WTC11 (cell line): Measurements from ENCODE around the gene ZMAT3. TPM values are rescaled to one million over a fixed set of nuclear protein-coding genes. Genes with fewer than 3 reads are reported as not detected.

Experiments
- ATAC-seq: fragments of 200-7000 bp; cut with Tn5 transposase; 2 replicates; pipeline ENCODE4 v1.10.0; 2021; ENCODE audit warnings: mild to moderate bottlenecking, moderate library complexity
- CTCF ChIA-PET: fragments of 300-600 bp; sonication (Branson Sonifier 250); formaldehyde crosslinking; loops from one replicate; lab custom pipeline; 2021; ENCODE audit warnings: antibody characterized with exemption; lab: Charles Lee
- POLR2A ChIA-PET: fragments of 350-600 bp; sonication (Branson Sonifier 250); formaldehyde crosslinking; loops from one replicate; lab custom pipeline; 2021; ENCODE audit warnings: antibody characterized with exemption; lab: Charles Lee
- DNase-seq: peaks from one replicate; pipeline ENCODE4 v3.0.0; 2021; ENCODE audit warnings: low spot score
- H3K27ac Mint-ChIP-seq: 2 replicates; pipeline ENCODE4 v1.8.0; 2021; ENCODE audit warnings: mixed read lengths
- H3K27me3 Mint-ChIP-seq: 2 replicates; pipeline ENCODE4 v1.8.0; 2021; ENCODE audit warnings: low read depth, mild to moderate bottlenecking, moderate library complexity, mixed read lengths
- H3K36me3 Mint-ChIP-seq: 2 replicates; pipeline ENCODE4 v1.8.0; 2021; ENCODE audit warnings: mixed read lengths
- H3K4me1 Mint-ChIP-seq: 2 replicates; pipeline ENCODE4 v1.8.0; 2022; ENCODE audit warnings: mixed read lengths
- H3K4me3 Mint-ChIP-seq: 2 replicates; pipeline ENCODE4 v1.8.0; 2021; ENCODE audit warnings: mild to moderate bottlenecking, moderate library complexity, mixed read lengths
- H3K9me3 Mint-ChIP-seq: 2 replicates; pipeline ENCODE4 v1.8.0; 2021; ENCODE audit warnings: mixed read lengths
- FOXP1 ChIP-seq: sonication (generic); formaldehyde crosslinking; IDR thresholded peaks from 2 replicates; pipeline ENCODE4 v1.8.0; 2022; ENCODE audit warnings: missing genetic modification reagents, mild to moderate bottlenecking, moderate library complexity, borderline replicate concordance
- JUN ChIP-seq: sonication (generic); formaldehyde crosslinking; IDR thresholded peaks from 2 replicates; pipeline ENCODE4 v1.8.0; 2023; ENCODE audit warnings: mild to moderate bottlenecking, missing genetic modification reagents
- NFATC4 ChIP-seq: fragments of 250-450 bp; sonication (Bioruptor Pico); IDR thresholded peaks from 2 replicates; pipeline ENCODE4 v1.9.0; 2021; ENCODE audit warnings: mild to moderate bottlenecking
- NR3C1 ChIP-seq: sonication (generic); formaldehyde crosslinking; conservative IDR thresholded peaks from 2 replicates; pipeline ENCODE4 v1.8.1; 2023; ENCODE audit warnings: low read depth, mild to moderate bottlenecking, missing genetic modification reagents
- TEAD1 ChIP-seq: sonication (generic); formaldehyde crosslinking; IDR thresholded peaks from 2 replicates; pipeline ENCODE4 v1.8.0; 2022; ENCODE audit warnings: mild to moderate bottlenecking, missing genetic modification reagents
- ZNF121 ChIP-seq: sonication (generic); formaldehyde crosslinking; IDR thresholded peaks from 2 replicates; pipeline ENCODE4 v1.8.0; 2023; ENCODE audit warnings: missing genetic modification reagents
- ZNF263 ChIP-seq: sonication (generic); formaldehyde crosslinking; IDR thresholded peaks from 2 replicates; pipeline ENCODE4 v1.8.1; 2022; ENCODE audit warnings: low read depth, mild to moderate bottlenecking, moderate library complexity, missing genetic modification reagents
- ZNF317 ChIP-seq: sonication (generic); formaldehyde crosslinking; IDR thresholded peaks from 2 replicates; pipeline ENCODE4 v1.8.1; 2023; ENCODE audit warnings: low read depth, mild to moderate bottlenecking, moderate library complexity, missing genetic modification reagents, borderline replicate concordance
- total RNA-seq: library from RNA; stranded (reverse); gene quantifications from 3 replicates; pipeline ENCODE4 v1.2.3, GENCODE V29; 2021
- TF ChIP-seq, protein P1 (sequence below): sonication (generic); formaldehyde crosslinking; IDR thresholded peaks from 2 replicates; pipeline ENCODE4 v1.8.1; 2022; ENCODE audit warnings: mild to moderate bottlenecking, moderate library complexity, missing genetic modification reagents
- TF ChIP-seq, protein P2 (sequence below): sonication (generic); formaldehyde crosslinking; conservative IDR thresholded peaks from 2 replicates; pipeline ENCODE4 v1.8.1; 2023; ENCODE audit warnings: mild to moderate bottlenecking, low read depth, missing genetic modification reagents, moderate library complexity
- TF ChIP-seq, protein P3 (sequence below): sonication (generic); formaldehyde crosslinking; IDR thresholded peaks from 2 replicates; pipeline ENCODE4 v1.8.1; 2023; ENCODE audit warnings: mild to moderate bottlenecking, missing genetic modification reagents, moderate library complexity
- TF ChIP-seq, protein P4 (sequence below): sonication (generic); formaldehyde crosslinking; IDR thresholded peaks from 2 replicates; pipeline ENCODE4 v1.8.0; 2023; ENCODE audit warnings: mild to moderate bottlenecking, missing genetic modification reagents
- TF ChIP-seq, protein P5 (sequence below): sonication (generic); formaldehyde crosslinking; IDR thresholded peaks from 2 replicates; pipeline ENCODE4 v1.8.1; 2022; ENCODE audit warnings: missing genetic modification reagents, borderline replicate concordance
- TF ChIP-seq, protein P6 (sequence below): sonication (generic); formaldehyde crosslinking; IDR thresholded peaks from 2 replicates; pipeline ENCODE4 v1.8.0; 2022; ENCODE audit warnings: mild to moderate bottlenecking, missing genetic modification reagents
- TF ChIP-seq, protein P7 (sequence below): sonication (generic); formaldehyde crosslinking; IDR thresholded peaks from 2 replicates; pipeline ENCODE4 v1.8.1; 2023; ENCODE audit warnings: mild to moderate bottlenecking, missing genetic modification reagents, borderline replicate concordance
- TF ChIP-seq, protein P8 (sequence below): sonication (generic); formaldehyde crosslinking; IDR thresholded peaks from 2 replicates; pipeline ENCODE4 v1.8.0; 2023; ENCODE audit warnings: missing genetic modification reagents, mild to moderate bottlenecking, borderline replicate concordance

The ZMAT3 gene
- total RNA-seq, 1 experiment from 2014 or later = 24.1 TPM

DNA sequence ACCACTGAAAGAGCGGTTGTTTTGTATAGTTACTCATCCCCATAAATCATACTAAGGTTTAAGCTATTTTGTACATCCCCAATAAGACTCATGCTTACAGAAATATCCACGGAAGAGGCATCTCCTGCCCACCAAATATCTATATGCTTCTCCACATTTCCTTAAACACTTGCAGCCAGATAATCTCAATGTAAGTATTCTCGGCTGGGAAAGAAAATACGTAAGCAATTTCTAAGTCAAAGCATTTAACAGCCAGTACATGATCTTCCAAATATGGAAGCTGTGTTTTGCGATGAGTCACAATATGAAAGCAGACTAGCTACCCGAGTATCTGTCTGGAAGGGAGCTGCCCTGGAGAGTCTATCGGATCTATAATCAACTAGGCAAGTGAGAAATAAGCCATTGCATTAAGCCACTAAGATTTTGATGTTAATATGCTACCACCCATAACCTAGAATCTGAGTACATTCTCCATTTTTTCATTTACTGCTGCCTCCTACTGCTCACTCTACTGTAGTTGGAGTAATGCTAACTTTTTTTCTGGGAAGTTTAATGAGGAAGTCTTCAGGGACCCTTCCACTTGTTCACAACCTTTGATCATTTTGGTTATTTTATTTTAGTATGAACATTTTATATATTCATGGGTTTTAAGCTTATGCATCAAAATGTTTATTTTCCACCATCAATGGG lies 26.9 kb upstream of the ZMAT3 start:
- H3K36me3 Mint-ChIP-seq = no peaks in the 10 kb centered on the region
- no peak for DNase-seq
- CTCF ChIA-PET = no interaction called here

More for the DNA sequence above, 26.9 kb upstream of the ZMAT3 start:
- Mint-ChIP-seq H3K9me3 (no peaks in the 10 kb centered on the region), H3K27ac (no peak overlapping the region), H3K4me1 (no peaks in the 10 kb centered on the region; the same call in 1 of the 2 replicates), H3K27me3 (no peaks in the 10 kb centered on the region), H3K4me3 (no peak overlapping the region)
- TF ChIP-seq, protein P1, sequence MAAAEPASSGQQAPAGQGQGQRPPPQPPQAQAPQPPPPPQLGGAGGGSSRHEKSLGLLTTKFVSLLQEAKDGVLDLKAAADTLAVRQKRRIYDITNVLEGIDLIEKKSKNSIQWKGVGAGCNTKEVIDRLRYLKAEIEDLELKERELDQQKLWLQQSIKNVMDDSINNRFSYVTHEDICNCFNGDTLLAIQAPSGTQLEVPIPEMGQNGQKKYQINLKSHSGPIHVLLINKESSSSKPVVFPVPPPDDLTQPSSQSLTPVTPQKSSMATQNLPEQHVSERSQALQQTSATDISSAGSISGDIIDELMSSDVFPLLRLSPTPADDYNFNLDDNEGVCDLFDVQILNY (CRISPR knock-in tag) = no peak
- TF ChIP-seq NR3C1 (CRISPR knock-in tag) (no peak), ZNF317 (no peak), TEAD1 (CRISPR knock-in tag) (no peak), JUN (CRISPR knock-in tag) (no peak), NFATC4 (CRISPR knock-in tag) (no peak), FOXP1 (CRISPR knock-in tag) (no peak), ZNF263 (CRISPR knock-in tag) (no peak), ZNF121 (no peak)
- TF ChIP-seq, protein P2, sequence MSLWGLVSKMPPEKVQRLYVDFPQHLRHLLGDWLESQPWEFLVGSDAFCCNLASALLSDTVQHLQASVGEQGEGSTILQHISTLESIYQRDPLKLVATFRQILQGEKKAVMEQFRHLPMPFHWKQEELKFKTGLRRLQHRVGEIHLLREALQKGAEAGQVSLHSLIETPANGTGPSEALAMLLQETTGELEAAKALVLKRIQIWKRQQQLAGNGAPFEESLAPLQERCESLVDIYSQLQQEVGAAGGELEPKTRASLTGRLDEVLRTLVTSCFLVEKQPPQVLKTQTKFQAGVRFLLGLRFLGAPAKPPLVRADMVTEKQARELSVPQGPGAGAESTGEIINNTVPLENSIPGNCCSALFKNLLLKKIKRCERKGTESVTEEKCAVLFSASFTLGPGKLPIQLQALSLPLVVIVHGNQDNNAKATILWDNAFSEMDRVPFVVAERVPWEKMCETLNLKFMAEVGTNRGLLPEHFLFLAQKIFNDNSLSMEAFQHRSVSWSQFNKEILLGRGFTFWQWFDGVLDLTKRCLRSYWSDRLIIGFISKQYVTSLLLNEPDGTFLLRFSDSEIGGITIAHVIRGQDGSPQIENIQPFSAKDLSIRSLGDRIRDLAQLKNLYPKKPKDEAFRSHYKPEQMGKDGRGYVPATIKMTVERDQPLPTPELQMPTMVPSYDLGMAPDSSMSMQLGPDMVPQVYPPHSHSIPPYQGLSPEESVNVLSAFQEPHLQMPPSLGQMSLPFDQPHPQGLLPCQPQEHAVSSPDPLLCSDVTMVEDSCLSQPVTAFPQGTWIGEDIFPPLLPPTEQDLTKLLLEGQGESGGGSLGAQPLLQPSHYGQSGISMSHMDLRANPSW (CRISPR knock-in tag) = no peak
- TF ChIP-seq, protein P3, sequence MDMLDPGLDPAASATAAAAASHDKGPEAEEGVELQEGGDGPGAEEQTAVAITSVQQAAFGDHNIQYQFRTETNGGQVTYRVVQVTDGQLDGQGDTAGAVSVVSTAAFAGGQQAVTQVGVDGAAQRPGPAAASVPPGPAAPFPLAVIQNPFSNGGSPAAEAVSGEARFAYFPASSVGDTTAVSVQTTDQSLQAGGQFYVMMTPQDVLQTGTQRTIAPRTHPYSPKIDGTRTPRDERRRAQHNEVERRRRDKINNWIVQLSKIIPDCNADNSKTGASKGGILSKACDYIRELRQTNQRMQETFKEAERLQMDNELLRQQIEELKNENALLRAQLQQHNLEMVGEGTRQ (CRISPR knock-in tag) = no peak
- TF ChIP-seq, protein P4, sequence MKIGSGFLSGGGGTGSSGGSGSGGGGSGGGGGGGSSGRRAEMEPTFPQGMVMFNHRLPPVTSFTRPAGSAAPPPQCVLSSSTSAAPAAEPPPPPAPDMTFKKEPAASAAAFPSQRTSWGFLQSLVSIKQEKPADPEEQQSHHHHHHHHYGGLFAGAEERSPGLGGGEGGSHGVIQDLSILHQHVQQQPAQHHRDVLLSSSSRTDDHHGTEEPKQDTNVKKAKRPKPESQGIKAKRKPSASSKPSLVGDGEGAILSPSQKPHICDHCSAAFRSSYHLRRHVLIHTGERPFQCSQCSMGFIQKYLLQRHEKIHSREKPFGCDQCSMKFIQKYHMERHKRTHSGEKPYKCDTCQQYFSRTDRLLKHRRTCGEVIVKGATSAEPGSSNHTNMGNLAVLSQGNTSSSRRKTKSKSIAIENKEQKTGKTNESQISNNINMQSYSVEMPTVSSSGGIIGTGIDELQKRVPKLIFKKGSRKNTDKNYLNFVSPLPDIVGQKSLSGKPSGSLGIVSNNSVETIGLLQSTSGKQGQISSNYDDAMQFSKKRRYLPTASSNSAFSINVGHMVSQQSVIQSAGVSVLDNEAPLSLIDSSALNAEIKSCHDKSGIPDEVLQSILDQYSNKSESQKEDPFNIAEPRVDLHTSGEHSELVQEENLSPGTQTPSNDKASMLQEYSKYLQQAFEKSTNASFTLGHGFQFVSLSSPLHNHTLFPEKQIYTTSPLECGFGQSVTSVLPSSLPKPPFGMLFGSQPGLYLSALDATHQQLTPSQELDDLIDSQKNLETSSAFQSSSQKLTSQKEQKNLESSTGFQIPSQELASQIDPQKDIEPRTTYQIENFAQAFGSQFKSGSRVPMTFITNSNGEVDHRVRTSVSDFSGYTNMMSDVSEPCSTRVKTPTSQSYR (CRISPR knock-in tag) = no peak
- TF ChIP-seq, protein P5, sequence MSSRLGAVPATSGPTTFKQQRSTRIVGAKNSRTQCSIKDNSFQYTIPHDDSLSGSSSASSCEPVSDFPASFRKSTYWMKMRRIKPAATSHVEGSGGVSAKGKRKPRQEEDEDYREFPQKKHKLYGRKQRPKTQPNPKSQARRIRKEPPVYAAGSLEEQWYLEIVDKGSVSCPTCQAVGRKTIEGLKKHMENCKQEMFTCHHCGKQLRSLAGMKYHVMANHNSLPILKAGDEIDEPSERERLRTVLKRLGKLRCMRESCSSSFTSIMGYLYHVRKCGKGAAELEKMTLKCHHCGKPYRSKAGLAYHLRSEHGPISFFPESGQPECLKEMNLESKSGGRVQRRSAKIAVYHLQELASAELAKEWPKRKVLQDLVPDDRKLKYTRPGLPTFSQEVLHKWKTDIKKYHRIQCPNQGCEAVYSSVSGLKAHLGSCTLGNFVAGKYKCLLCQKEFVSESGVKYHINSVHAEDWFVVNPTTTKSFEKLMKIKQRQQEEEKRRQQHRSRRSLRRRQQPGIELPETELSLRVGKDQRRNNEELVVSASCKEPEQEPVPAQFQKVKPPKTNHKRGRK (CRISPR knock-in tag) = no peak
- TF ChIP-seq, protein P6, sequence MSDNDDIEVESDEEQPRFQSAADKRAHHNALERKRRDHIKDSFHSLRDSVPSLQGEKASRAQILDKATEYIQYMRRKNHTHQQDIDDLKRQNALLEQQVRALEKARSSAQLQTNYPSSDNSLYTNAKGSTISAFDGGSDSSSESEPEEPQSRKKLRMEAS = no peak
- TF ChIP-seq, protein P7, sequence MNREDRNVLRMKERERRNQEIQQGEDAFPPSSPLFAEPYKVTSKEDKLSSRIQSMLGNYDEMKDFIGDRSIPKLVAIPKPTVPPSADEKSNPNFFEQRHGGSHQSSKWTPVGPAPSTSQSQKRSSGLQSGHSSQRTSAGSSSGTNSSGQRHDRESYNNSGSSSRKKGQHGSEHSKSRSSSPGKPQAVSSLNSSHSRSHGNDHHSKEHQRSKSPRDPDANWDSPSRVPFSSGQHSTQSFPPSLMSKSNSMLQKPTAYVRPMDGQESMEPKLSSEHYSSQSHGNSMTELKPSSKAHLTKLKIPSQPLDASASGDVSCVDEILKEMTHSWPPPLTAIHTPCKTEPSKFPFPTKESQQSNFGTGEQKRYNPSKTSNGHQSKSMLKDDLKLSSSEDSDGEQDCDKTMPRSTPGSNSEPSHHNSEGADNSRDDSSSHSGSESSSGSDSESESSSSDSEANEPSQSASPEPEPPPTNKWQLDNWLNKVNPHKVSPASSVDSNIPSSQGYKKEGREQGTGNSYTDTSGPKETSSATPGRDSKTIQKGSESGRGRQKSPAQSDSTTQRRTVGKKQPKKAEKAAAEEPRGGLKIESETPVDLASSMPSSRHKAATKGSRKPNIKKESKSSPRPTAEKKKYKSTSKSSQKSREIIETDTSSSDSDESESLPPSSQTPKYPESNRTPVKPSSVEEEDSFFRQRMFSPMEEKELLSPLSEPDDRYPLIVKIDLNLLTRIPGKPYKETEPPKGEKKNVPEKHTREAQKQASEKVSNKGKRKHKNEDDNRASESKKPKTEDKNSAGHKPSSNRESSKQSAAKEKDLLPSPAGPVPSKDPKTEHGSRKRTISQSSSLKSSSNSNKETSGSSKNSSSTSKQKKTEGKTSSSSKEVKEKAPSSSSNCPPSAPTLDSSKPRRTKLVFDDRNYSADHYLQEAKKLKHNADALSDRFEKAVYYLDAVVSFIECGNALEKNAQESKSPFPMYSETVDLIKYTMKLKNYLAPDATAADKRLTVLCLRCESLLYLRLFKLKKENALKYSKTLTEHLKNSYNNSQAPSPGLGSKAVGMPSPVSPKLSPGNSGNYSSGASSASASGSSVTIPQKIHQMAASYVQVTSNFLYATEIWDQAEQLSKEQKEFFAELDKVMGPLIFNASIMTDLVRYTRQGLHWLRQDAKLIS (CRISPR knock-in tag) = no peak
- TF ChIP-seq, protein P8, sequence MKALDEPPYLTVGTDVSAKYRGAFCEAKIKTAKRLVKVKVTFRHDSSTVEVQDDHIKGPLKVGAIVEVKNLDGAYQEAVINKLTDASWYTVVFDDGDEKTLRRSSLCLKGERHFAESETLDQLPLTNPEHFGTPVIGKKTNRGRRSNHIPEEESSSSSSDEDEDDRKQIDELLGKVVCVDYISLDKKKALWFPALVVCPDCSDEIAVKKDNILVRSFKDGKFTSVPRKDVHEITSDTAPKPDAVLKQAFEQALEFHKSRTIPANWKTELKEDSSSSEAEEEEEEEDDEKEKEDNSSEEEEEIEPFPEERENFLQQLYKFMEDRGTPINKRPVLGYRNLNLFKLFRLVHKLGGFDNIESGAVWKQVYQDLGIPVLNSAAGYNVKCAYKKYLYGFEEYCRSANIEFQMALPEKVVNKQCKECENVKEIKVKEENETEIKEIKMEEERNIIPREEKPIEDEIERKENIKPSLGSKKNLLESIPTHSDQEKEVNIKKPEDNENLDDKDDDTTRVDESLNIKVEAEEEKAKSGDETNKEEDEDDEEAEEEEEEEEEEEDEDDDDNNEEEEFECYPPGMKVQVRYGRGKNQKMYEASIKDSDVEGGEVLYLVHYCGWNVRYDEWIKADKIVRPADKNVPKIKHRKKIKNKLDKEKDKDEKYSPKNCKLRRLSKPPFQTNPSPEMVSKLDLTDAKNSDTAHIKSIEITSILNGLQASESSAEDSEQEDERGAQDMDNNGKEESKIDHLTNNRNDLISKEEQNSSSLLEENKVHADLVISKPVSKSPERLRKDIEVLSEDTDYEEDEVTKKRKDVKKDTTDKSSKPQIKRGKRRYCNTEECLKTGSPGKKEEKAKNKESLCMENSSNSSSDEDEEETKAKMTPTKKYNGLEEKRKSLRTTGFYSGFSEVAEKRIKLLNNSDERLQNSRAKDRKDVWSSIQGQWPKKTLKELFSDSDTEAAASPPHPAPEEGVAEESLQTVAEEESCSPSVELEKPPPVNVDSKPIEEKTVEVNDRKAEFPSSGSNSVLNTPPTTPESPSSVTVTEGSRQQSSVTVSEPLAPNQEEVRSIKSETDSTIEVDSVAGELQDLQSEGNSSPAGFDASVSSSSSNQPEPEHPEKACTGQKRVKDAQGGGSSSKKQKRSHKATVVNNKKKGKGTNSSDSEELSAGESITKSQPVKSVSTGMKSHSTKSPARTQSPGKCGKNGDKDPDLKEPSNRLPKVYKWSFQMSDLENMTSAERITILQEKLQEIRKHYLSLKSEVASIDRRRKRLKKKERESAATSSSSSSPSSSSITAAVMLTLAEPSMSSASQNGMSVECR = no peak
- POLR2A ChIA-PET = no interaction called here
- ATAC-seq = no peak
